Keratinocyte (primary cell): ENCODE data around the gene SFMBT1. TPM values are rescaled to one million over a fixed set of nuclear protein-coding genes. Genes with fewer than 3 reads are reported as not detected.

Source experiments
- DNase-seq: peaks from one replicate; pipeline ENCODE4 v3.0.0-alpha.2; 2011; ENCODE audit warnings: low read depth, missing footprints, low spot score
- FAIRE-seq: peaks from 2 replicates; lab custom pipeline; 2011; peaks lifted over from hg19 to GRCh38; lab: Jason Lieb, UNC
- H2AFZ ChIP-seq: 2 replicates; pipeline ENCODE4 v1.6.0; 2012; ENCODE audit warnings: low read length, control low read depth, inconsistent platforms; ENCODE audit not compliant: control insufficient read depth
- H3K27ac ChIP-seq: 2 replicates; pipeline ENCODE4 v1.5.1; 2011; ENCODE audit warnings: low read length; ENCODE audit not compliant: control insufficient read depth, insufficient read depth
- H3K27me3 ChIP-seq: 3 replicates; pipeline ENCODE4 v1.6.0; 2011; ENCODE audit warnings: low read length; ENCODE audit not compliant: control insufficient read depth, insufficient read depth; ENCODE audit errors: extremely low read depth
- H3K36me3 ChIP-seq, 2 experiments: 2 replicates in 1 of 2; 3 replicates in 1 of 2; pipeline ENCODE4 v1.5.1; 2011; ENCODE audit warnings: low read length in 2 of 2, mild to moderate bottlenecking in 1 of 2; ENCODE audit not compliant: control insufficient read depth in 2 of 2, insufficient read depth in 2 of 2; ENCODE audit errors: extremely low read depth in 1 of 2
- H3K4me1 ChIP-seq: 3 replicates; pipeline ENCODE4 v1.5.1; 2011; ENCODE audit warnings: low read length; ENCODE audit not compliant: control insufficient read depth, insufficient read depth; ENCODE audit errors: extremely low read depth
- H3K4me2 ChIP-seq: 3 replicates; pipeline ENCODE4 v1.6.0; 2011; ENCODE audit warnings: low read depth, low read length; ENCODE audit not compliant: control insufficient read depth, insufficient read depth; ENCODE audit errors: extremely low read depth
- H3K4me3 ChIP-seq, 3 experiments: fragments of 200-600 bp in 1 of 3; sonication (generic) in 1 of 3; 2 replicates in 2 of 3; 3 replicates in 1 of 3; pipeline ENCODE4 v1.5.1; 2011 to 2016; ENCODE audit warnings: low read length in 3 of 3, mild to moderate bottlenecking in 3 of 3, control low read depth in 2 of 3, inconsistent platforms in 1 of 3, low read depth in 1 of 3, mixed read lengths in 1 of 3, mixed run types in 1 of 3, moderate library complexity in 1 of 3; ENCODE audit not compliant: control insufficient read depth in 2 of 3, insufficient read depth in 2 of 3; ENCODE audit errors: extremely low read depth in 1 of 3
- H3K79me2 ChIP-seq: 2 replicates; pipeline ENCODE4 v1.6.0; 2012; ENCODE audit warnings: low read length; ENCODE audit not compliant: control insufficient read depth, insufficient read depth
- H3K9ac ChIP-seq: 3 replicates; pipeline ENCODE4 v1.6.0; 2011; ENCODE audit warnings: low read length; ENCODE audit not compliant: control insufficient read depth, insufficient read depth; ENCODE audit errors: extremely low read depth
- H3K9me1 ChIP-seq: 3 replicates; pipeline ENCODE4 v1.6.0; 2011; ENCODE audit warnings: low read length; ENCODE audit not compliant: control insufficient read depth, insufficient read depth; ENCODE audit errors: extremely low read depth
- H3K9me3 ChIP-seq: 2 replicates; pipeline ENCODE4 v1.5.1; 2012; ENCODE audit warnings: low read depth, low read length; ENCODE audit not compliant: control insufficient read depth
- H4K20me1 ChIP-seq: 3 replicates; pipeline ENCODE4 v1.6.0; 2011; ENCODE audit warnings: low read length; ENCODE audit not compliant: control insufficient read depth, insufficient read depth; ENCODE audit errors: extremely low read depth
- EZH2 ChIP-seq: IDR thresholded peaks from one replicate; pipeline ENCODE4 v1.6.1; 2012; ENCODE audit warnings: inconsistent platforms, mild to moderate bottlenecking, low read length, moderate library complexity
- dilution Hi-C: fragments of 300-500 bp; cut with MboI; formaldehyde crosslinking; loops from one replicate; pipeline ENCODE4 v1.7.0; 2020; ENCODE audit warnings: low sequenced_read_pairs; ENCODE audit not compliant: extremely low pct_ligation_motif_present
- polyA plus RNA-seq, 5 experiments: library from polyadenylated mRNA; depleted of rRNA in 3 of 5; stranded (reverse) in 3 of 5; stranded (forward) in 1 of 5; unstranded in 1 of 5; fragments of >200 nt; gene quantifications; 1 replicate in 1 of 5; 2 replicates in 3 of 5; 3 replicates in 1 of 5; pipeline versions ENCODE4 v1.2.1 to v1.2.3, GENCODE V29; 2011 to 2012; ENCODE audit warnings: missing spikeins in 2 of 5, low read depth in 1 of 5, low replicate concordance in 1 of 5
- TF ChIP-seq, protein P1 (sequence below), 3 experiments: IDR thresholded peaks in 1 of 3; conservative IDR thresholded peaks in 1 of 3; optimal IDR thresholded peaks in 1 of 3; 2 replicates in 2 of 3; 3 replicates in 1 of 3; pipeline versions ENCODE3 to v1.5.1; 2011; ENCODE audit warnings: low read length in 3 of 3, mild to moderate bottlenecking in 3 of 3, moderate library complexity in 2 of 3, control low read depth in 1 of 3, inconsistent platforms in 1 of 3; ENCODE audit not compliant: insufficient read depth in 2 of 3; ENCODE audit errors: extremely low read depth in 1 of 3

Gene SFMBT1
- polyA plus RNA-seq, 1 donor (not counting 4 experiments of a cell fraction or from before 2014, with no cell fraction given): 4.1 TPM

GRCh38 chr3:52893723-52894122 is 152.2 kb downstream of the SFMBT1 start:
- H3K9me1 ChIP-seq: peaks cover 2% of the 10 kb centered on the region
- peaks cover 0 to 6% of the 10 kb centered on the region in 2 experiments for H3K36me3 ChIP-seq
- H3K27ac ChIP-seq: no peak overlapping the region
- no peak overlapping the region for H3K4me3 ChIP-seq
- dilution Hi-C loops: no loop called here
- TF ChIP-seq EZH2: no peak
- TF ChIP-seq, protein P1, sequence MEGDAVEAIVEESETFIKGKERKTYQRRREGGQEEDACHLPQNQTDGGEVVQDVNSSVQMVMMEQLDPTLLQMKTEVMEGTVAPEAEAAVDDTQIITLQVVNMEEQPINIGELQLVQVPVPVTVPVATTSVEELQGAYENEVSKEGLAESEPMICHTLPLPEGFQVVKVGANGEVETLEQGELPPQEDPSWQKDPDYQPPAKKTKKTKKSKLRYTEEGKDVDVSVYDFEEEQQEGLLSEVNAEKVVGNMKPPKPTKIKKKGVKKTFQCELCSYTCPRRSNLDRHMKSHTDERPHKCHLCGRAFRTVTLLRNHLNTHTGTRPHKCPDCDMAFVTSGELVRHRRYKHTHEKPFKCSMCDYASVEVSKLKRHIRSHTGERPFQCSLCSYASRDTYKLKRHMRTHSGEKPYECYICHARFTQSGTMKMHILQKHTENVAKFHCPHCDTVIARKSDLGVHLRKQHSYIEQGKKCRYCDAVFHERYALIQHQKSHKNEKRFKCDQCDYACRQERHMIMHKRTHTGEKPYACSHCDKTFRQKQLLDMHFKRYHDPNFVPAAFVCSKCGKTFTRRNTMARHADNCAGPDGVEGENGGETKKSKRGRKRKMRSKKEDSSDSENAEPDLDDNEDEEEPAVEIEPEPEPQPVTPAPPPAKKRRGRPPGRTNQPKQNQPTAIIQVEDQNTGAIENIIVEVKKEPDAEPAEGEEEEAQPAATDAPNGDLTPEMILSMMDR (optimal IDR thresholded peaks at IDR 0.05 in 1 of 3, IDR thresholded peaks at IDR 0.05 in 1 of 3, conservative IDR thresholded peaks at IDR 0.05 in 1 of 3; ENCODE audit: extremely low read depth in 1 of 3, insufficient read depth in 2 of 3, low read length in 3 of 3): no peak
- H3K9ac ChIP-seq: no peak overlapping the region
- DNase-seq (no peak), FAIRE-seq (no peak)
- H2AFZ ChIP-seq: no peak overlapping the region
- peaks cover 33% of the 10 kb centered on the region for H3K79me2 ChIP-seq
- no peaks in the 10 kb centered on the region for H3K27me3 ChIP-seq
- H3K4me2 ChIP-seq: no peak overlapping the region
- no peaks in the 10 kb centered on the region for H3K9me3 ChIP-seq
- H3K4me1 ChIP-seq: peaks cover 19% of the 10 kb centered on the region
- peaks cover 2% of the 10 kb centered on the region for H4K20me1 ChIP-seq

DNA sequence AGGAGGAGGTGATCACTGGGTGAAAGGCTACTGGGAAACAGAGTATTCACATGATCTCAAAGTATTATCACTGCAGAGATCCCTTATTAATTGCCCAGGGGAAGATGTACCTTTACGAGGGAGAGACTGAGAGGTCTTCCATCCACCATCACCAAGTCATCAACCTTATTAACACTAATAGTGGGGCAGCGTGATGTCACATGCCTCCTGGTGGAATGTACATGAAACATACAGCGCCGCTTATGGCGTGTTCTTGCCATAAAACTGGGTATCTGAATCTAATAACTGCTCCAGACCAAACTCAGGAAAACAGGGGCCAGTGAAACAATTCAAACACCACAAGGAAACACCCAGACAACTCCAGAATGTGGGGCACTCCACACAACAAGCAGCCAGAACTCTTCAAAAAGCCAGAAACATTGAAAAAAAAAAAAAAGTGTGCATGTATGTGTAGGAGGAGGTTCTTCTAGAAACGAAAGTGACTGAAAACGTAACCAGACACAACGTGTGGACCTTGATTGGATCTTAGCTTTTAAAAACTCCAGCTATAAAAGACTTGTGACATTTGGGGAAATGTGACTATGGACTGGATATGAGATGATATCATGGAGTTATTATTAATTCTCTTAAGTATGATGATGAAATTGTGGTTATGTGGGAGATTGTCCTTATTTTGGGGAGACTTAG is 153.1 kb downstream of the SFMBT1 start:
- dilution Hi-C loops: no loop called here
- peaks cover 1 to 6% of the 10 kb centered on the region in 2 experiments for H3K36me3 ChIP-seq
- FAIRE-seq (no peak), DNase-seq (no peak)
- no peak overlapping the region for H2AFZ ChIP-seq
- H3K9me1 ChIP-seq: peaks cover 2% of the 10 kb centered on the region
- no peak overlapping the region for H3K27ac ChIP-seq
- H4K20me1 ChIP-seq: peaks cover 2% of the 10 kb centered on the region
- no peak overlapping the region for H3K4me2 ChIP-seq
- no peaks in the 10 kb centered on the region for H3K27me3 ChIP-seq
- H3K4me1 ChIP-seq: peaks cover 15% of the 10 kb centered on the region
- H3K9ac ChIP-seq: no peak overlapping the region
- no peak for TF ChIP-seq EZH2
- TF ChIP-seq, protein P1 (optimal IDR thresholded peaks at IDR 0.05 in 1 of 3, IDR thresholded peaks at IDR 0.05 in 1 of 3, conservative IDR thresholded peaks at IDR 0.05 in 1 of 3; ENCODE audit: extremely low read depth in 1 of 3, insufficient read depth in 2 of 3, low read length in 3 of 3): peak in 1 of 3 experiments; percentile 10
- H3K79me2 ChIP-seq: peaks cover 33% of the 10 kb centered on the region
- no peaks in the 10 kb centered on the region for H3K9me3 ChIP-seq
- no peak overlapping the region for H3K4me3 ChIP-seq
